ENCODE data around the gene PRAMEF1.

The PRAMEF1 gene

DNA sequence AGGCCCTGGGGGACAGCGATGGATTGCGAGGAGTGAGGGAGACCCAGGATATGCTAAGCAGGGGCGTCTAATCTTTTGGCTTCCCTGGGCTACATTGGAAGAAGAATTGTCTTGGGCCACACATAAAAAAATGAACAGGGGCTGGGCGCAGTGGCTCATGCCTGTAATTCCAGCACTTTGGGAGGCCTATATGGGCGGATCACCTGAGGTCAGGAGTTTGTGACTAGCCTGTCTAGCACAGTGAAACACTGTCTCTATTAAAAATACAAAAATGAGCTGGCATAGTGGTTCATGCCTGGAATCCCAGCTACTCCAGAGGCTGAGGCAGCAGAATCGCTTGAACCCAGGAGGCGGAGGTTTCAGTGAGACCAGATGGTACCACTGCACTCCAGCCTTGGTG is 28.4 kb upstream of the PRAMEF1 start:
- DNase-seq (ENCODE audit: insufficient read length) (no peak), FAIRE-seq (no peak)
- no peak for TF ChIP-seq POLR2AphosphoS5 (IDR thresholded peaks at IDR 0.05; ENCODE audit: low read depth, low read length)
- no peak for TF ChIP-seq TAF1 (IDR thresholded peaks at IDR 0.05; ENCODE audit: borderline replicate concordance, low read depth, low read length)
- no peak for TF ChIP-seq POLR2A (IDR thresholded peaks at IDR 0.05; ENCODE audit: low read depth, low read length)

DNA sequence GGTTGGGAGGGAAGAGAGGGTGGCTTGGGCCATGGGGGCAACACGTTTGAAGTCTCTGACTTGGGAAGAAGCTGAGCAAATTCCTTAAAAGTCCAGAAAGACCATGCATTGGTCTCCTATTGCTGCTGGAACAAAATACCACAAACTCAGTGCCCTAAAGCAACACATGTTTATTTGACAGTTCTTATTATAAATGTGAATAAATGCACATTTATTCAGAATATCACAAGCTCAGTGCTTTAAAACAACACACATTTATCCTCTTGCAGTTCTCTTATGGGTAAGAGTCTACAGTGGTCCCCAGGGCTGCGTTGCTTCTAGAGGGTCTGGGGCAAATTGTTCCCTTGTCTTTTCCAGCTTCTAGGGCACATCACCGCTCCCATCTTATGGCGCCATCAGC is 27.7 kb upstream of the PRAMEF1 start:
- no peak for FAIRE-seq
- no peak for DNase-seq (ENCODE audit: insufficient read length)
- TF ChIP-seq TAF1 (IDR thresholded peaks at IDR 0.05; ENCODE audit: borderline replicate concordance, low read depth, low read length) (no peak), POLR2A (IDR thresholded peaks at IDR 0.05; ENCODE audit: low read depth, low read length) (no peak), POLR2AphosphoS5 (IDR thresholded peaks at IDR 0.05; ENCODE audit: low read depth, low read length) (no peak)

DNA sequence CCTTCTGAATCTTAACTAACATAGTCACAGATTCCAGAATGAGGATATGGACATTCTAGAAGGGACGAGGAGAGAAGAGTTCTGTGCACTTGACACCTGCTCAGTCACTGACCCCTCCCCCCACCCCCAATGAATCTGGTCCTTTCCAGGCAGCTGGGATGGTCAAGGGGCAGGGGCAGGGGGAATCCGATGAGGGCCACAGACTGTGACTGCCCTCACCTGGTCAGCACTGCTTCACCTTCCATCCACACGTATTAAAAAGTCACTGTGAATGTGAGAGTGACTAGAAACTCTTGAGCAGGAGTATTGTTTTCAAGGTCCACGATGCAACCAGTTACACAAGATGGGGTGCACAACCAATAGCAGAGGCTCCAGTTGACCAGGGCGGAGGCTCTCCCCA is 27.2 kb upstream of the PRAMEF1 start:
- no peak for TF ChIP-seq TAF1 (IDR thresholded peaks at IDR 0.05; ENCODE audit: borderline replicate concordance, low read depth, low read length)
- no peak for TF ChIP-seq POLR2A (IDR thresholded peaks at IDR 0.05; ENCODE audit: low read depth, low read length)
- no peak for TF ChIP-seq POLR2AphosphoS5 (IDR thresholded peaks at IDR 0.05; ENCODE audit: low read depth, low read length)
- DNase-seq (ENCODE audit: insufficient read length) = no peak
- FAIRE-seq = no peak

DNA sequence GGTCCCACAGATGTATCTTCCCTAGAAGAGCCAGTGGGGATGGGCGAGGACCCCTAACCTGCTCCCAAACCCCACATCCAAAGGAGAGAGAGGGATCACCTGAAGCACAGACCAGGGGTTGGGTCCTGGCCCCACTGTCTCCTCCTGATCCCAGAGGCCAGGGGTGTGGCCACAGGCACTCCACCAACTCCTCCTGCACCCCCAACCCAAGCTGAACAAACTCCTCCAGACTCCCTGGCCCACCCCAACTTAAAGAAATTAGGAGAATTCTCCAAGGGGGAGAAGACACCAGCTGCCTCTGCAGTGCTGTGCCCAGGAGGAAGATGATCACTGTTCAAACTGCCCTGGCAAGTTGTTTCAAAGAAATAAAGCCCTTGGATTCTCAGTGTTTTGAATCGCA is 22.2 kb upstream of the PRAMEF1 start:
- no peak for TF ChIP-seq POLR2A (IDR thresholded peaks at IDR 0.05; ENCODE audit: low read depth, low read length)
- TF ChIP-seq POLR2AphosphoS5 (IDR thresholded peaks at IDR 0.05; ENCODE audit: low read depth, low read length) = no peak
- no peak for TF ChIP-seq TAF1 (IDR thresholded peaks at IDR 0.05; ENCODE audit: borderline replicate concordance, low read depth, low read length)
- DNase-seq (ENCODE audit: insufficient read length) (no peak), FAIRE-seq (no peak)

DNA sequence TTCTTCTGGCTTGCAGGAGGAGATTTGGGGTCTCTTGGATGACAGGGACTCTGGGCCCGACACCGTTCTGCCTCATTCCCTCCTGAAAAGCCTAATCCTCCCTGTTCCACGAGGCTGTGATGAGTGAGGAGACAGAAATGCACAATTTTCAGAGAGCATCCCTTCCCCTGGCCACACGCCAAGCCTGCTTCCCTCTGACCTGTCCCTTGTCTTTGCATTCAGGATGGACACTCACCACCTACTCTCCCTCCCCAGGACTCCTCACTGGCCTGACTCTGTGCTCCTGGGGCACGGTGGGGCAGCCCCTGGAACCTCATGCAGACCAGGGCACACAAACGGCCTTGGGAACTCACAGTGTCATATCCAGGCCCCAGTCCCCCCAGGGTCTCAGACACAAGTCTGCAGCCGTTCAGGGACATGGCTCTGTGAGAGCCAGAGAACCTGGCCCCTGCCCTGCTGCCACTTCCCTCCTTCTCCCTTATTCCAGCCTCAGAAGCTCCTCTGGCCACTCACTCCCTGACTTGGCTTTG is 21.2 kb upstream of the PRAMEF1 start:
- DNase-seq (ENCODE audit: insufficient read length) (no peak), FAIRE-seq (no peak)
- TF ChIP-seq POLR2A (IDR thresholded peaks at IDR 0.05; ENCODE audit: low read depth, low read length) (no peak), POLR2AphosphoS5 (IDR thresholded peaks at IDR 0.05; ENCODE audit: low read depth, low read length) (no peak), TAF1 (IDR thresholded peaks at IDR 0.05; ENCODE audit: borderline replicate concordance, low read depth, low read length) (no peak)

DNA sequence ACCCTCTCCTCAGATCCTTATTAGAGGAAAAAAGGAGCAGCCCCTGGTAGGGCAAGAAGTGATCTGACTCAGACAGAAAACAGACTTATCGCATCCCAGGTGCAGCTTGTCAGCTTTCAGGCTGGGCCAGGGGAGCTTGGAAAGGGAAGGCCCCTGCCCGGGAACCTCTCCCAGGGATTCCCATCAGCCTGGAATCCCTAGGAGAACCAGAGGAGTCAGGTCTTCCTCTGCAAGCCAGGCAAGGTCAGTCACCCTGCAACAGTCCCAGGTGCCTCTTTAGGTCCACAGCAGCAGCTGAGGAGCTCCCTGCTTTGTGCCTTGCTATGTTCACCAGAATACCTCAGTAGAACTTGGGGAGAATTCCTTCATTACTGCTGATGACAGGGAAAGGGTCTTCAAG is 20.6 kb upstream of the PRAMEF1 start:
- DNase-seq (ENCODE audit: insufficient read length) (no peak), FAIRE-seq (no peak)
- no peak for TF ChIP-seq POLR2A (IDR thresholded peaks at IDR 0.05; ENCODE audit: low read depth, low read length)
- no peak for TF ChIP-seq POLR2AphosphoS5 (IDR thresholded peaks at IDR 0.05; ENCODE audit: low read depth, low read length)
- no peak for TF ChIP-seq TAF1 (IDR thresholded peaks at IDR 0.05; ENCODE audit: borderline replicate concordance, low read depth, low read length)

DNA sequence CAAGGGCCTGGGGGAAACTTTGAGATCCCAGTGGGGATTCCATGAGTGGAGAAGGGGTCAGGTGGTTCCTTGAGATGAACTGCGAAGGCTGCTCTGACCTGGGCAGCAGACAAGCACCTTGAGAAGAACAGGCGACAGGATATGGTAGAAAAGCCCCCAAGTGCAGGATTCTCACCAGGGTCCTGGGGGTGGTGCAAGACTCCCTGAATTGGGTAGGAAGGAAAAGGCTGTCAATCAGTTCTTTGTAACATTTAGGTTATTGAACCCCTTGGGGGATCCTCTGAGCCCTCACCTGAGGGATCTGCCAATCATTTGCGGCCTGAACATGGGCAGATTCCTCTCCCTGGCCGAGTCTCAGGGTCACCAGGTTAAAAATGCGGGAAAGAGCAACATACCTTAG is 20.0 kb upstream of the PRAMEF1 start:
- no peak for FAIRE-seq

DNA sequence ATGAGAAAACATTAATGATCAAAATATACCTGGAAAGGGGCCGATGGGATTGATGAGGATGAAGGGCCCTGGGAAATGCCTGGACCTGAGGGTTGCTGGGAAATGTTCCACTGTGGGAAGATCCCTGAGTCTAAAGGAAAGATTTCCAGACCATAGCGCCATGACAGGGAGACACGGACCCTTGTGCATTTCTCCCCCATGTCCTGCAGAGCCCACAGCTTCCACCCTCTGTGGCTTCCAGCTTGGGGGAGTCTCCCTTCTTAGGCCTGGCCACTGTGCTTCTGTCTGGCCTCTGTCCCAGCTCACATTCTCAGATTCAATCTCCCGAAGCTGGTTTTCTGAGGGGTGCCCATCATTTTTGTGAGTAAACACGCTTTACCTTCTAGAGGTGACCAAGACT is 18.7 kb upstream of the PRAMEF1 start:
- TF ChIP-seq TAF1 (IDR thresholded peaks at IDR 0.05; ENCODE audit: borderline replicate concordance, low read depth, low read length) (no peak), POLR2AphosphoS5 (IDR thresholded peaks at IDR 0.05; ENCODE audit: low read depth, low read length) (no peak), POLR2A (IDR thresholded peaks at IDR 0.05; ENCODE audit: low read depth, low read length) (no peak)
- no peak for DNase-seq (ENCODE audit: insufficient read length)
- FAIRE-seq = no peak

More for the DNA sequence above, 20.0 kb upstream of the PRAMEF1 start:
- no peak for DNase-seq (ENCODE audit: insufficient read length)
- no peak for TF ChIP-seq POLR2A (IDR thresholded peaks at IDR 0.05; ENCODE audit: low read depth, low read length)
- TF ChIP-seq POLR2AphosphoS5 (IDR thresholded peaks at IDR 0.05; ENCODE audit: low read depth, low read length) = no peak
- TF ChIP-seq TAF1 (IDR thresholded peaks at IDR 0.05; ENCODE audit: borderline replicate concordance, low read depth, low read length) = no peak

DNA sequence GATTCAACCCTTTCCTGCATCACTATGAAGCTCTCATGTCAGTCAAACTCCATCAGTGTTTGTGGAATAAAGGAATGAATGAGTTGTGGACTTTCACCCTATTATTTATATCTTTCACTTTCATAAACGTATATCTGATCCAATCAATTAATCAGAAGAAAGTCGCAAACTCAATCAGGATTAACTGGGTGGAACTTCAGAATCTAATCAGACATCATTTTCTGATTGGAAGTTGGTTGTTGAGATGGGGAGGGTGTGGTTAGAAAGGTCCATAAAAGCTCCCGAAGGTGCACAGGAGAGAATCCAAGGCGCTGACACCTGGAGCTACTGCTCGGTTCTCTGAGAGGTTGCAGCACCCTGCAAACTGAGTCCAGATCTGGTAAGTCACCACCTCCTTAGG is 17.8 kb upstream of the PRAMEF1 start, which contains the start of gene PRAMEF12:
Gene PRAMEF12 (plus strand): TSS at position 301 of the 400 bp plus-strand sequence. CDS start 1,130 bp downstream, outside the sequence.
- no peak for TF ChIP-seq TAF1 (IDR thresholded peaks at IDR 0.05; ENCODE audit: borderline replicate concordance, low read depth, low read length)
- no peak for TF ChIP-seq POLR2AphosphoS5 (IDR thresholded peaks at IDR 0.05; ENCODE audit: low read depth, low read length)
- no peak for TF ChIP-seq POLR2A (IDR thresholded peaks at IDR 0.05; ENCODE audit: low read depth, low read length)
- DNase-seq (ENCODE audit: insufficient read length) = no peak
- FAIRE-seq = no peak

DNA sequence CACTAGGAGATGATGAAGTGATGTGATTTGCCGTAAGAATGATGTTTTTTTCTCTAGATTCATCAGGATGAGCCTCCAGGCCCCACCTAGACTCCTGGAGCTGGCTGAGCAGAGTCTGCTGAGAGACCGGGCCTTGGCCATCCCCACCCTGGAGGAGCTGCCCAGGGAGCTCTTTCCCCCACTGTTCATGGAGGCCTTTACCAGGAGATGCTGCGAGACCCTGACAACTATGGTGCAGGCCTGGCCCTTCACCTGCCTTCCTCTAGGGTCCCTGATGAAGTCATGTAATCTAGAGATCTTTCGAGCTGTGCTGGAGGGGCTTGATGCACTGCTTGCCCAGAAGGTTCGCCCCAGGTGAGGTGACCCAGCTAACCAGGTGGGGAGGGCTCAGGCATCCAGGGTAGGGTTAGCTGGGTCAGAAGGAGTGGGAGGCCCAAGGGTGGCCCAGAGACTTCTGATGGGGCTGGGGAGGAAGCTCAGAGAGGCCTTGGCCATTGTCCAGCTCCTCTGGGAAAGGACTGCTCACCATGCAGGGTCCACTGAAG is 16.3 kb upstream of the PRAMEF1 start:
- FAIRE-seq (no peak), DNase-seq (ENCODE audit: insufficient read length) (no peak)
- TF ChIP-seq TAF1 (IDR thresholded peaks at IDR 0.05; ENCODE audit: borderline replicate concordance, low read depth, low read length) (no peak), POLR2AphosphoS5 (IDR thresholded peaks at IDR 0.05; ENCODE audit: low read depth, low read length) (no peak), POLR2A (IDR thresholded peaks at IDR 0.05; ENCODE audit: low read depth, low read length) (no peak)

DNA sequence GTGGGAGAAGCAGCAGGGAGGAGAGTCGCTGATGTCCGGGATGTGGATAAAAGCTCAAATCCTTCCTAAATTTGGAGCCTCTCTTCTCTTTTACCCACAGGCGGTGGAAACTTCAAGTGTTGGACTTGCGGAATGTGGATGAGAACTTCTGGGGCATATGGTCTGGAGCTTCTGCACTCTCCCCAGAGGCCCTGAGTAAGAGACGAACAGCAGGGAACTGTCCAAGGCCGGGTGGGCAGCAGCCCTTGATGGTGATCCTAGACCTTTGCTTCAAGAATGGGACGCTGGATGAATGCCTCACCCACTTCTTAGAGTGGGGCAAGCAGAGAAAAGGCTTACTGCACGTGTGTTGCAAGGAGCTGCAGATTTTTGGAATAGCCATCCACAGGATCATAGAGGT is 15.8 kb upstream of the PRAMEF1 start:
- no peak for DNase-seq (ENCODE audit: insufficient read length)
- TF ChIP-seq POLR2A (IDR thresholded peaks at IDR 0.05; ENCODE audit: low read depth, low read length) = no peak
- TF ChIP-seq TAF1 (IDR thresholded peaks at IDR 0.05; ENCODE audit: borderline replicate concordance, low read depth, low read length) = no peak
- TF ChIP-seq POLR2AphosphoS5 (IDR thresholded peaks at IDR 0.05; ENCODE audit: low read depth, low read length) = no peak
- FAIRE-seq = no peak

DNA sequence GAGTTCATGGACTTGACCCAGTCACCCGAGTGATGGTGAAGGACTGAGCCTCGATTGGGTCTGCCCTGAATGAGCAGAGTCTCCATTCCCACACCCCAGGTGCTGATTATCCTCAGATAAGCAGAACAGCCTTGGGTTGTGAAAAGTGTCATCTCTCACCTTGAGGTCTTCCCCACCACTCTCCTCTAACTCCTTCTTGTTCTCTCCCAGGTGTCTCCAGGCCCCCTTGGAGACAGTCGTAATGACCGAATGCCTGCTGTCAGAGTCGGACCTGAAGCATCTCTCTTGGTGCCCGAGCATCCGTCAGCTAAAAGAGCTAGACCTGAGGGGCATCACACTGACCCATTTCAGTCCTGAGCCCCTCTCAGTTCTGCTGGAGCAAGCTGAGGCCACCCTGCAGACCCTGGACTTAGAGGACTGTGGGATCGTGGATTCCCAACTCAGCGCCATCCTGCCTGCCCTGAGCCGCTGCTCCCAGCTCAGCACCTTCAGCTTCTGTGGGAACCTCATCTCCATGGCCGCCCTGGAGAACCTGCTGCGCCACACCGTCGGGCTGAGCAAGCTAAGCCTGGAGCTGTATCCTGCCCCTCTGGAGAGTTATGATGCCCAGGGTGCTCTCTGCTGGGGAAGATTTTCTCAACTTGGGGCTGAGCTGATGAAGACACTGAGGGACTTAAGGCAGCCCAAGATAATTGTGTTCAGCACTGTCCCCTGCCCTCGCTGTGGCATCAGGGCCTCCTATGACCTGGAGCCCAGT is 14.2 kb upstream of the PRAMEF1 start:
- no peak for TF ChIP-seq POLR2AphosphoS5 (IDR thresholded peaks at IDR 0.05; ENCODE audit: low read depth, low read length)
- no peak for TF ChIP-seq POLR2A (IDR thresholded peaks at IDR 0.05; ENCODE audit: low read depth, low read length)
- DNase-seq (ENCODE audit: insufficient read length) (no peak), FAIRE-seq (no peak)
